ENCODE results near the gene DTX3L.
A peak's percentile ranks its signal among the peaks of the same experiment; 100 is the strongest.
"Not testable (repeated sequence)": the region's sequence is repeated elsewhere in the genome, so short reads cannot be mapped to it uniquely, and the experiment has no call there.

DTX3L gene

GRCh38 chr3:122562923-122563716 lies 1.0 kb upstream of the DTX3L start:
- no peak for FAIRE-seq

DNA sequence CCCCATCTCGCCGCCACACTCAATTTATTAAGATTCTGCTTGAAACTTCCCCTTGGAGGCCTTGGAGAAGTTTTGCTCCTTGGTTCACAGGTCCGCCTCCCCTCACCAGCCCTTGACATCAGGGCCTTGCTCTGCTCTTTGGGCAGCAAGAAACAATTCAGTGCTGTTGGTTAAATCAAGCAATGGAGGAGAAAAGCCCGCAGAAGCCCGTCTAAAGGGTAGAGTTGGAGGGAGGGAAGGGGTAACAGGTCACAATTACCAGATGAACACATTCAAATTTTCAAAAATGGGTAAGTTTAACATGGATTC lies 467 bp upstream of the DTX3L start:
- no peak for FAIRE-seq

DNA sequence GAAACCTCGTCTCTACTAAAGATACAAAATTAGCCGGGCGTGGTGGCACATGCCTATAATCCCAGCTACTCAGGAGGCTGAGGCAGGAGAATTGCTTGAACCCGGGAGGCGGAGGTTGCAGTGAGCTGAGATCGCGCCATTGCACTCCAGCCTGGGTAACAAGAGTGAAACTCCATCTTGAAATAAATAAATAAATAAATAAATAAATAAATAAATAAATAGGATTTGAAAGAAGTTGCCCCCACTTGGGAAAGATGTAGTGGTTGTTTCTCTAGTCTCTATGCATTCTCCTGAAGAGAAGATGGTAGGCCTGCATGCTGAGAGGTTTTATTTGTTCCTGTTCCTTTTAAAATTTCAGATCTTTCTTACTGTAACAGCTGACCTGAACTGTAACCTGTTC lies 4.0 kb downstream of the DTX3L start:
- not testable (repeated sequence) for FAIRE-seq

- no peak for FAIRE-seq
These were observed 4.6 kb downstream of the DTX3L start for GRCh38 chr3:122568755-122569154.

GRCh38 chr3:122572940-122573412 lies 8.8 kb downstream of the DTX3L start:
- FAIRE-seq: no peak

DNA sequence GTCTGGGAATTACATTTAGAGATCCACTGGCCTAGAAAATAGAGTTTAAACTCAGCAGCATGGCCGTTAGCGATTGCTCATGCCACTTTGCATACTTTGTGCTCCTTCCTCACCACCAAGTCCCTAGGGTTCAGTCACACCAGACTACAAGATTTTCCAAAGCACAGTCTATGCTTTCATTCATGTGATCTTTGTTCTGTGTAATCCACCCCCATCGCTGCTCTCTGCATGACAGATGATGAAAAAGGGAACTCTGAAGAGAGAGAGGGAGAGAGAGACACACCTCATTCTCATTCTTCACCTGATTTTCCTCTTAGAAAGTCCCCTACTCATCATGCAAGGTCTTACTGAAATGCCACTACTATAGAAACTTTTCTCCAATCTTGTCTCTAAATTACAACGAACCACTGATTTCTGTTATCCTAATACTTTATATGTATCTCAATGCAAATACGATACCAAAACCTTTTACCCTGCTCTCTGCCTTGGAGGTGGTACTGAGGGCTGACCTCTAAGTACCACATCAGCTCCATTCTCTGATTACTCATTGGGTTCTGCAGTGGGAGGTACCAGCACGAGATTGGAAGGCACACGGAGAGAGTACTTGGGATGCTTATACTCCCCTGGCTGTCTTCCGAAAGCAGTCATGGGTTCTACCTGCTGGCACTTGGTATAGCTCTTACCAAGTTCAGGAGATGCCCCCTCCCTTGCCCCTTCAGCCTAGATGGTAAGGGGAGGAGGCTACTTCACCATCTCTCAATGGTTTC lies 12.2 kb downstream of the DTX3L start:
- no peak for FAIRE-seq

GRCh38 chr3:122577409-122578031 lies 13.4 kb downstream of the DTX3L start, which contains the start of gene PARP15:
Gene PARP15, plus strand, starts transcription at chr3:122577650. Its CDS starts 18 bp downstream, at chr3:122577668.
- FAIRE-seq: no peak

DNA sequence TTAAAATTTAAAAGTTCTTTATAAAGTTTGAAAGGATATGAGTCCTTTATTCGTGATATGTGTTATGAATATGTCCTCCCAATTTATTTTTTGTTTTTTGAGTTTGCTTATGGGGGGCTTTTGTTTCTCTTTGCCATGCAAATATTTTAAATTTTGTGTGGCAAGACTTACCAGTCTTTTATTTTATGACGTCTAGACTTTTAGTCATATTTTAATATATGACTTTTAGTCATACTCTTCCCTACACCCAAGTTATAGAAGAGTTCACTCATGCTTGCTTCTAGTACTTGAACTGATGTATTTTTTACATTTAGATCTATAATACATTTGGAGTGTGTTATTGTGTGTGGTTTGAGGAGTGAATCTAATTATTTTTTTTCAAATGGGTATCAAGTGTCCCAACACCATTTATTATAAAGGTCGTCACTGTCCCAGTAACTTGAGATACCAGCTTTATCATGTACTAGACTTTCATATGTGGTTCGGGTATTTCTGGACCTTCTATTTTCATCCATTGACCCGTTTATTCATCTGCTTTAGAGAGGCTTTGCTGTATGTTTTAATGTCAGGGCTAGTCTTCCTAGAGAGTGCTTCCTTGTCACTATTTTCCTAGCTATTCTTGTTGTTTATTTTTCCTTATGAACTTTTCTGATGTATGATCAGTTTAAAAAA lies 14.1 kb downstream of the DTX3L start:
- peak; percentile 8 for FAIRE-seq

- FAIRE-seq: no peak
These were observed 16.3 kb downstream of the DTX3L start for GRCh38 chr3:122580470-122580869.

DNA sequence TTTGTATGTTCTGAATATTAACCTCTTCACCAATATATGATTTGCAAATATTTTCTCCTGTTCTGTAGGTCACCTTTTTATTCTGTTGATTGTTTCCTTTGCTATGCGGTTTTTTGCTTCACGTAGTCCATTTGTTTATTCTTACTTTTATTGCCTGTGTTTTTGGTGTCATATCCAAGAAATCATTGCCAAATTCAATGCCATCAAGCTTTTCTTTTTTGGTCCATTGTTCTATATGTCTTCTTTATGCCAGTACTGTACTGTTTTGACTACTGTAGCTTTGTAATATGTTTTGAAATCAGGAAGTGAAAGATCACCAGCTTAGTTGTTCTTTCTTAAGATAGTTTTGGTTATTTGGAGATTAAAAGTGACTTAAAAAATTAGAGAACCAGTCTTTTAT lies 17.5 kb downstream of the DTX3L start:
- no peak for FAIRE-seq

- FAIRE-seq: no peak
These were observed 18.3 kb downstream of the DTX3L start for GRCh38 chr3:122582390-122582789.

GRCh38 chr3:122586098-122586497 lies 22.0 kb downstream of the DTX3L start:
- FAIRE-seq: no peak

DNA sequence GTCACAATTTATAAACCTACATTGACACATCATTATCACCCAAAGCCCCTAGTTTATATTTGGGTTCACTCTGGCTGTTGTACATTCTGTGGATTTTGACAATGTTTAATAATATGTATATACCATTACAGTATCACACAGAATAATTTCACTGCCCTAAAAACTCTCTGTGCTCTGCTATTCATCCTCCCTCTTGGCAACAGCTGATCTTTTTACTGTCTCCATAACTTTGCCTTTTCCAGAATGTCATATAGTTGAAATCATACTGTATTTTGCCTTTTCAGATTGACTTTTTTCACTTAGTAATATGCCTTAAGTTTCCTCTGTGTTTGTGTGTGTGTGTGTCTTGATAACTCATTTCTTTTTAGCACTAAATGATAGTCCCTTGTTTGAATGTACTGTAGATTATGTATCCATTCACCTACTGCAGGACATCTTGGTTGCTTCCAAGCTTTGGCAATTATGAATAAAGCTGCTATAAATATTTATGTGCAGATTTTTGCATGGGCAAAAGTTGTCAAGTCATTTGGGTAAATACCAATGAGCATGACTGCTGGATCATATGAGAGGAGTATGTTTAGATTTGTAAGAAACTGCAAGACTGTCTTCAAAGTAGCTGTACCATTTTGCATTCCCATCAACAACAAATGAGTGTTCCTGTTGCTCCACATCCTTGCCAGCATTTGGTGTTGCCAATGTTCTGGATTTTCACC lies 22.8 kb downstream of the DTX3L start:
- no peak for FAIRE-seq

- no peak for FAIRE-seq
These were observed 23.4 kb downstream of the DTX3L start for GRCh38 chr3:122587572-122587971.

- FAIRE-seq: no peak
These were observed 25.2 kb downstream of the DTX3L start for GRCh38 chr3:122589297-122589696.

DNA sequence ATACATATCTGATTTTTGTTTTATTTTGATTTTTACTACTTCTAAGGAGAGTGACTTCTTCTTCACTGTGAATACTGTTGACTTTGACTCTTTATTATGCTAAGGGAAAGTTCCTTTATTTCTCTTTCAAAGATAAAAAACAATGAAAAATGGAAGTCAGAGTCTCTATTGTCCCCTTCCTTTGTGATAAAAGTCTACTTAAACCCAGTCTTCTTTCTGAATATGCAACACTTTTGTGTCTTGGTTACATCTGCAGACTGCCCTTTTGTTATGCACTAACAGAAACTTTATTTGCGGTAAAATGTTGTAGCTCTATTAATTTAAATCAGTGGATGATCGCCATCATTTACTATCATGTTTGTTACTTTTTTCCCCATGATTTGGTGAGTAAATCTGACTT lies 26.5 kb downstream of the DTX3L start:
- FAIRE-seq: no peak

DNA sequence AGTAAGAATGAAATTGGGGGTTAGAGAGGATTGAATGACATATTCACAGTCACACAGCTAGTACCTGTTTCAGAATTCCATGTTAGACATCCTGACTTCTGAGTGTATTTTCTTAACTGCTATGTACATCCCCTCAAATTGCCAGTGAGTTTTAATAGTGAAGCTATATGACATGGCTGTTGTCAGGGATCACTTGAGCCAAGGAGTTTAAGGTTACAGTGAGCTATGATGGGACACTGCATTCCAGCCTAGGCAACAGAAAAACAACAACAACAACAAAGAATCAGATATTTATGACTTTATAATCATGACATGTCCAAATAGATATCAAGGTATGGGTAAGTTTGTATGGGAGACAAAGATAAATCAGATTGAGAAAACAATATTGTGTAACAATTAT lies 29.9 kb downstream of the DTX3L start:
- no peak for FAIRE-seq

DNA sequence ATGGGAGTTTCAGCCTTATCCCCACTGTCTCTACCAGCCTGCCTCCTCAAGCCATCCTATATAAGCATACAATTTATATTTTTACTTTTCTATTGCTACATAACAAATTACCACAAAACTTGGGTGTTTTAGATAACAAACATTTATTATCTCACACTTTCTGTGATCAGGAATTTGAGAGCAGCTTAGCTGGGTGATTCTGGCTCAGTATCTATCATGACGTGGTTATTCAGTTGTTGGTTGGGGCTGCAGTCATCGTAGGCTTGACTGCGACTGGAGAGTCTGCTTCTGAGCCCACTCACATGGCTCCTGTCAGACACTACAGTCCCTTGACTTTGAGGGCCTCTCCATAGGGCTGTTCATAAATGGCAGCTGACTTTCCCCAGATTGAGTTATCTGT lies 34.0 kb downstream of the DTX3L start:
- no peak for FAIRE-seq

DNA sequence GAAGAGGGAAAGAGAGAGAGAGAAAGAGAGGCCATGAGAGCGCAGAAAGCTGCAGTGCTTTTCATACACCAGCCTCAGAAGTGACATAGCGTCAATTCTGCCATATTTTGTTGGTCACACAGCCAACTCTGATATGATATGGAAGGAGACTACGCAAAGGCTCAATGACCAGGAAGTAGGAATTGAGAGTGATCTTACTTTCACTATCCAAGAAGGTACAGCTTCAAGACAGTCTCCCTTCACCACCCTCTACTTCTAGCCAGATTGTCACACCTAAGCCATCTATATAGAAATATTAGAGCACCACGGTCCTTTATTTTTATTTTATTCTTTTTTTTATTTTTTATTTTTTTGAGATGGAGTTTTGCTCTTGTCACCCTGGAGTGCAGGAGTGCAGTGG lies 34.4 kb downstream of the DTX3L start:
- no peak for FAIRE-seq

DNA sequence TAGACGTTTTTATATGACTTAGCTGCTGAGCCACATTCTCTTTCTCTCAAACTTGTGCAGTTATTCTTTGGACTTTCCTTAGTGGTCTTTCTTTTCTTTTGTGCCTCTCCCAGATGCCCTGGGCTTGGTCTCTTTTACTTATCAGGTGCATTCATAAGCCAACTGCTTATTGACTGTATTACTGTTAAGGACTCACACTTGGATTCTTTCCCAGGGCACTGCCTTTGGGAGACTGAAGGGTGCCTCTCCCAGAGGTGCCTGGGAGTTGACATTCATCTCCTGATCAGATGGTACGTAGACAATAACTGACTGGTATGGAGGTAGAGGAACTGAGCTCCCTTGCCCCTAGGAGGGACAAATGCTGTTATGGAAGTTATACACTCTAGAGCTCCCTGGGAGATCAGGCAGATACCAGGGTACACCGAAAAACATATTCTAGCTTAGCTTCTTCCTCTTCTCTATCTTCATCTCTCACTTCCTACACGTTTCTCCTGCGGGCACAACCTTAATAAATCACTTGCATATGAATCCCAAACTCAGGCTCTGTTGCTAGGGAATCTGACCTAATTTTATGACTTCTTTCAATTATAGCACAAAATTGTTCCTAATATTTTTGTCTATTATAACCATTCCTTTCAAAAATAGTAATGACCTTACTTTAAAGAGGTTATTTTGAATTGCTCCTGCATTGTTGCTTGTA lies 38.0 kb downstream of the DTX3L start:
- no peak for FAIRE-seq

- no peak for FAIRE-seq
These were observed 38.9 kb downstream of the DTX3L start for GRCh38 chr3:122603056-122603455.

DNA sequence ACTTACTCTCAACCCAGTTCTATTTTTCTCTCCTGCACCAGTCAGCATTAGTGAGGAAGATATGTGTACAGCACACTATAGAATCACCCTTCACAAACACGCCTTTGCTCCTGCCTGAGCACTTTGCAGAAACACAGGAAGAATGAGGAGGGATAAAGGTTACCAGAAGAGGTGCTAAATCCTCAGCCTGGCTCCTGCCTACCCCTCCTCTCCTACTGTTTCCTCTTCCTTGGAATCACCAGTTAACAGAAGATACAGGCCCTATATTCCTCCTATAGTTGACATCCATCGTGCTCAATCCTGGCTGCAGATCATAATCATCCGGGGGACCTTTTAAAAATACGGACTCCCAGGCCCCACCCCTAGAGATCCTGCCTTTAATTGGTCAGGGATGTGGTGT lies 42.2 kb downstream of the DTX3L start:
- no peak for FAIRE-seq

Data from G401.6 (cell line).